ENCODE data around the gene LZTR1.

The LZTR1 gene

DNA sequence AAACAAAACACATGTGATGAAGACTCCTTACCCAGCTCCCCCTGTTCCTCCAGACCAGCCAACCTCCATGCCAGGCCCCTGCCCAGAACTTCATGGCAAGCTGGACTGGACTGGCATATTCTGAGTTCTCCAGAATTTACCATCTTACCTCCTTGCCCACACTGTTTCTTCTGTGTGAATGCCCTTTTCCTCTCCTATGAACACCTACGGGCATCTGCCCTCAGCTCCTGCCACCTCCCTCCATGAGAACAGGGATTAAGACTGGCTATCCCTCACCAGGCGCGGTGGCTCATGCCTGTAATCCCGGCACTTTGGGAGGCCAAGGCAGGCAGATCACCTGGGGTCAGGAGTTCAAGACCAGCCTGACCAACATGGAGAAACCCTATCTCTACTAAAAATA is 21.5 kb upstream of the LZTR1 start:
- TF ChIP-seq RAD21 (IDR thresholded peaks at IDR 0.05; ENCODE audit: low read depth) = no peak
- TF ChIP-seq TCF12 (IDR thresholded peaks at IDR 0.05; ENCODE audit: low read depth) = no peak
- no peak for TF ChIP-seq USF1 (IDR thresholded peaks at IDR 0.05)
- no peak for TF ChIP-seq CREB1 (IDR thresholded peaks at IDR 0.05; ENCODE audit: low read depth)
- no peak for TF ChIP-seq TAF1 (IDR thresholded peaks at IDR 0.05; ENCODE audit: low read depth)
- TF ChIP-seq NFIC (IDR thresholded peaks at IDR 0.05) = no peak
- TF ChIP-seq FOXM1 (IDR thresholded peaks at IDR 0.05; ENCODE audit: borderline replicate concordance, low read depth) = no peak
- TF ChIP-seq ZBTB7A (IDR thresholded peaks at IDR 0.05; ENCODE audit: low read depth) = no peak
- TF ChIP-seq YY1 (IDR thresholded peaks at IDR 0.05; ENCODE audit: low read depth) = no peak
- TF ChIP-seq TEAD4 (IDR thresholded peaks at IDR 0.05) = no peak

- TF ChIP-seq RAD21 (IDR thresholded peaks at IDR 0.05; ENCODE audit: low read depth) (no peak), TEAD4 (IDR thresholded peaks at IDR 0.05) (no peak), YY1 (IDR thresholded peaks at IDR 0.05; ENCODE audit: low read depth) (no peak), ZBTB7A (IDR thresholded peaks at IDR 0.05; ENCODE audit: low read depth) (no peak), FOXM1 (IDR thresholded peaks at IDR 0.05; ENCODE audit: borderline replicate concordance, low read depth) (no peak), EP300 (IDR thresholded peaks at IDR 0.05; ENCODE audit: borderline replicate concordance) (no peak), CEBPB (IDR thresholded peaks at IDR 0.05) (no peak), USF1 (IDR thresholded peaks at IDR 0.05) (no peak), EGR1 (IDR thresholded peaks at IDR 0.05) (no peak)
- TF ChIP-seq, protein P1, sequence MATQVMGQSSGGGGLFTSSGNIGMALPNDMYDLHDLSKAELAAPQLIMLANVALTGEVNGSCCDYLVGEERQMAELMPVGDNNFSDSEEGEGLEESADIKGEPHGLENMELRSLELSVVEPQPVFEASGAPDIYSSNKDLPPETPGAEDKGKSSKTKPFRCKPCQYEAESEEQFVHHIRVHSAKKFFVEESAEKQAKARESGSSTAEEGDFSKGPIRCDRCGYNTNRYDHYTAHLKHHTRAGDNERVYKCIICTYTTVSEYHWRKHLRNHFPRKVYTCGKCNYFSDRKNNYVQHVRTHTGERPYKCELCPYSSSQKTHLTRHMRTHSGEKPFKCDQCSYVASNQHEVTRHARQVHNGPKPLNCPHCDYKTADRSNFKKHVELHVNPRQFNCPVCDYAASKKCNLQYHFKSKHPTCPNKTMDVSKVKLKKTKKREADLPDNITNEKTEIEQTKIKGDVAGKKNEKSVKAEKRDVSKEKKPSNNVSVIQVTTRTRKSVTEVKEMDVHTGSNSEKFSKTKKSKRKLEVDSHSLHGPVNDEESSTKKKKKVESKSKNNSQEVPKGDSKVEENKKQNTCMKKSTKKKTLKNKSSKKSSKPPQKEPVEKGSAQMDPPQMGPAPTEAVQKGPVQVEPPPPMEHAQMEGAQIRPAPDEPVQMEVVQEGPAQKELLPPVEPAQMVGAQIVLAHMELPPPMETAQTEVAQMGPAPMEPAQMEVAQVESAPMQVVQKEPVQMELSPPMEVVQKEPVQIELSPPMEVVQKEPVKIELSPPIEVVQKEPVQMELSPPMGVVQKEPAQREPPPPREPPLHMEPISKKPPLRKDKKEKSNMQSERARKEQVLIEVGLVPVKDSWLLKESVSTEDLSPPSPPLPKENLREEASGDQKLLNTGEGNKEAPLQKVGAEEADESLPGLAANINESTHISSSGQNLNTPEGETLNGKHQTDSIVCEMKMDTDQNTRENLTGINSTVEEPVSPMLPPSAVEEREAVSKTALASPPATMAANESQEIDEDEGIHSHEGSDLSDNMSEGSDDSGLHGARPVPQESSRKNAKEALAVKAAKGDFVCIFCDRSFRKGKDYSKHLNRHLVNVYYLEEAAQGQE (IDR thresholded peaks at IDR 0.05; ENCODE audit: low read depth) = no peak
- TF ChIP-seq, protein P2, sequence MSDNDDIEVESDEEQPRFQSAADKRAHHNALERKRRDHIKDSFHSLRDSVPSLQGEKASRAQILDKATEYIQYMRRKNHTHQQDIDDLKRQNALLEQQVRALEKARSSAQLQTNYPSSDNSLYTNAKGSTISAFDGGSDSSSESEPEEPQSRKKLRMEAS (IDR thresholded peaks at IDR 0.05) = no peak
These were observed 19.6 kb upstream of the LZTR1 start for GRCh38 chr22:20962491-20962945.

GRCh38 chr22:20963201-20964052 is 18.7 kb upstream of the LZTR1 start:
- no peak for TF ChIP-seq TCF12 (IDR thresholded peaks at IDR 0.05; ENCODE audit: low read depth)

DNA sequence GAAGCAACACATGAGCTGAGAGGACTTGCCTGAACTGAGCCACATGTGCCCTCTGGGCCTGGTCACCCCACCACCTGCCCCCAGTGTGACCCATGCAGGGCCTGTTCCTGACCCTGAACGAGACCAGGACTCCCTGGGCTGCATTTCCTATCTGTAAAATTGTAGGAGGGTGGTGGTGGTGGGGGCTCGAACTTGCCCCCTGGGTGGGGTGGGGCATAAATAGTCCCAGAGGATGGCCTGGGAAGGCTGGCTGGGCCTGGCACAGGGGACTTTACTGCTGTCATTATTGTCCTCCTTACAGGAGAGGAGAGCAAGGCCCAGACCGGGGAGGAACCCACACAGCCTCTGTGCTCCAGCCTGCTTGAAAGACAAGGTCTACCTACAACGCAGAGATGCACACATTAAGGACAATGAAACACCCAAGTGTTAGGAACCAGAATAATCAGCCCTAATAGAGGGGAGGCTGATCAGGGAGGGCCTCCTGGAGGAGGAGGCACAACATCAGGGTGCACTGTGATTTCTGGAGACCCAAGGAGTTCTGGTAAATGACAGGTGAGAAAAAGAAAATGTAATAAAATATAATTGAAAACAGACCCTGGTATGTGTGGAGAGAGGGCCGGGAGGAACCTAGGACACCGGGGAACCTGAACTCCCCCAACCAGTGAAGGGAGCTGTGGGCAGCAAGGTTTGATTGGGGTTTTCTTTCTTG is 17.9 kb upstream of the LZTR1 start:
- no peak for TF ChIP-seq USF1 (IDR thresholded peaks at IDR 0.05)
- no peak for TF ChIP-seq TEAD4 (IDR thresholded peaks at IDR 0.05)
- no peak for TF ChIP-seq CREB1 (IDR thresholded peaks at IDR 0.05; ENCODE audit: low read depth)
- no peak for TF ChIP-seq ZBTB7A (IDR thresholded peaks at IDR 0.05; ENCODE audit: low read depth)
- TF ChIP-seq, protein P1 (IDR thresholded peaks at IDR 0.05; ENCODE audit: low read depth) = no peak
- TF ChIP-seq, protein P2 (IDR thresholded peaks at IDR 0.05) = no peak
- no peak for TF ChIP-seq EP300 (IDR thresholded peaks at IDR 0.05; ENCODE audit: borderline replicate concordance)
- no peak for TF ChIP-seq FOXM1 (IDR thresholded peaks at IDR 0.05; ENCODE audit: borderline replicate concordance, low read depth)
- TF ChIP-seq CEBPB (IDR thresholded peaks at IDR 0.05) = no peak
- TF ChIP-seq EGR1 (IDR thresholded peaks at IDR 0.05) = no peak
- no peak for TF ChIP-seq NFIC (IDR thresholded peaks at IDR 0.05)
- TF ChIP-seq RAD21 (IDR thresholded peaks at IDR 0.05; ENCODE audit: low read depth) = no peak
- no peak for TF ChIP-seq YY1 (IDR thresholded peaks at IDR 0.05; ENCODE audit: low read depth)
- no peak for TF ChIP-seq TAF1 (IDR thresholded peaks at IDR 0.05; ENCODE audit: low read depth)
- TF ChIP-seq TCF12 (IDR thresholded peaks at IDR 0.05; ENCODE audit: low read depth) = no peak

DNA sequence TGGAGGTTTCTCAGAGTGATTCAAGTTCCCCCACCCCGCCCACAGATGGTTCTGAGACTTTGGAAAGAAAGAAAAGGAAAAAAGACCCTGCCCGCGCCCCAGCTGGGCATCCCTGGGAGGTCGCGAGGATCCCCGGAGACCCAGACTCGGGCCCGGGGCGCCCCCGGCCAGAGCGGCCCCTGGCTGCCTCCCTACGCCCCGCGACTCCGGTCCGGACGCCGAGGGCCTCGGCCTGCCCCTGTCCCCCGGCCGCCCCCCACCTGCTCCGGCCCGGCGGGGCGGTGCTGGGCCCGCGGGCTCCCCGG is 17.3 kb upstream of the LZTR1 start:
- TF ChIP-seq RAD21 (IDR thresholded peaks at IDR 0.05; ENCODE audit: low read depth) (no peak), CEBPB (IDR thresholded peaks at IDR 0.05) (no peak), ZBTB7A (IDR thresholded peaks at IDR 0.05; ENCODE audit: low read depth) (no peak), YY1 (IDR thresholded peaks at IDR 0.05; ENCODE audit: low read depth) (no peak), TCF12 (IDR thresholded peaks at IDR 0.05; ENCODE audit: low read depth) (no peak), TAF1 (IDR thresholded peaks at IDR 0.05; ENCODE audit: low read depth) (no peak), USF1 (IDR thresholded peaks at IDR 0.05) (no peak), CREB1 (IDR thresholded peaks at IDR 0.05; ENCODE audit: low read depth) (no peak), EP300 (IDR thresholded peaks at IDR 0.05; ENCODE audit: borderline replicate concordance) (no peak), FOXM1 (IDR thresholded peaks at IDR 0.05; ENCODE audit: borderline replicate concordance, low read depth) (no peak), TEAD4 (IDR thresholded peaks at IDR 0.05) (no peak), EGR1 (IDR thresholded peaks at IDR 0.05) (no peak), NFIC (IDR thresholded peaks at IDR 0.05) (no peak)
- TF ChIP-seq, protein P2 (IDR thresholded peaks at IDR 0.05) = no peak
- TF ChIP-seq, protein P1 (IDR thresholded peaks at IDR 0.05; ENCODE audit: low read depth) = no peak
